Cardiac muscle cell (in vitro differentiated cells and primary cell): ENCODE results near the gene RASA4B. TPM values are rescaled to one million over a fixed set of nuclear protein-coding genes. Genes with fewer than 3 reads are reported as not detected.

Experiments used
- DNase-seq, 2 donors: peaks; one replicate each; pipeline versions ENCODE4 v3.0.0 to v3.0.0-alpha.2; 2010 to 2017; ENCODE audit warnings: low read depth in 1 of 2, low spot score in 1 of 2
- H3K27ac ChIP-seq: fragments of 200-600 bp; sonication (generic); 2 replicates; pipeline ENCODE4 v1.5.1; 2016
- H3K27me3 ChIP-seq: fragments of 200-600 bp; sonication (generic); 2 replicates; pipeline ENCODE4 v1.6.0; 2016; ENCODE audit warnings: control low read depth
- H3K36me3 ChIP-seq: fragments of 200-600 bp; sonication (generic); 2 replicates; pipeline ENCODE4 v1.5.1; 2016; ENCODE audit warnings: control low read depth
- H3K4me1 ChIP-seq: fragments of 200-600 bp; sonication (generic); 2 replicates; pipeline ENCODE4 v1.8.1; 2017; ENCODE audit warnings: low read depth, mild to moderate bottlenecking, mixed run types
- H3K4me3 ChIP-seq: fragments of 200-600 bp; sonication (generic); 2 replicates; pipeline ENCODE4 v1.5.1; 2016; ENCODE audit warnings: mild to moderate bottlenecking
- H3K9me3 ChIP-seq: fragments of 200-600 bp; sonication (generic); 2 replicates; pipeline ENCODE4 v1.5.1; 2017; ENCODE audit warnings: low read depth, mild to moderate bottlenecking, control low read depth
- polyA plus RNA-seq: library from polyadenylated mRNA; unstranded; fragments of >200 nt; fragmentation: Nextera tagmentation; extraction: Ambion mirVana; gene quantifications from 2 replicates; pipeline ENCODE4 v1.2.1, GENCODE V29; 2016
- total RNA-seq: library from RNA; depleted of rRNA; stranded (reverse); fragments of >200 nt; gene quantifications from 2 replicates; pipeline ENCODE4 v1.2.3, GENCODE V29; 2016
- TF ChIP-seq, protein P1 (sequence below): IDR thresholded peaks from 2 replicates; pipeline ENCODE4 v1.5.1; 2012; ENCODE audit warnings: low read depth, mild to moderate bottlenecking, low read length

The RASA4B gene
- total and polyA plus RNA-seq, 2 experiments from 2014 or later: 8.5 to 15.1 TPM

DNA sequence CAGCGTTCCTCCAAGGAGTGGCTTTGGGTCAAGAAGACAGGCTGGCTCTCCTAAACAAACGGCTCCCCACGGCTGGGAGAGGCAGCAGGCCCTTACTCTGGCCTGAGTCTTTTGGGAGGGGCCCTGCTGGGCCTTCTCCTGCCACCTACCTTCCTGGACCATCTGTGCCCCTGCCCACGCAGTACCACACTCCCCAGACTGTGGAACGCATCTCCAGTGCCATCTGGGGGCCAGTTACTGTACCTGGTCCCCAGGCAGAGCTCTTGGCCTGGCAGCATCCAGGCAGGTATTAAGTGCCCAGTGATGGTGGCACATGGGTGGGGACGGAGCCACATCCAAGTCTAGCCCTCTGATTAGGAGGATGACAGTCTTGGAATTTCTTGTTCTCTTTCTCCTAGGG is 67.3 kb downstream of the RASA4B start:
- H3K9me3 ChIP-seq: no peaks in the 10 kb centered on the region
- no peak overlapping the region for H3K4me3 ChIP-seq
- peaks cover 7% of the 10 kb centered on the region for H3K36me3 ChIP-seq
- no peak for DNase-seq
- TF ChIP-seq, protein P1, sequence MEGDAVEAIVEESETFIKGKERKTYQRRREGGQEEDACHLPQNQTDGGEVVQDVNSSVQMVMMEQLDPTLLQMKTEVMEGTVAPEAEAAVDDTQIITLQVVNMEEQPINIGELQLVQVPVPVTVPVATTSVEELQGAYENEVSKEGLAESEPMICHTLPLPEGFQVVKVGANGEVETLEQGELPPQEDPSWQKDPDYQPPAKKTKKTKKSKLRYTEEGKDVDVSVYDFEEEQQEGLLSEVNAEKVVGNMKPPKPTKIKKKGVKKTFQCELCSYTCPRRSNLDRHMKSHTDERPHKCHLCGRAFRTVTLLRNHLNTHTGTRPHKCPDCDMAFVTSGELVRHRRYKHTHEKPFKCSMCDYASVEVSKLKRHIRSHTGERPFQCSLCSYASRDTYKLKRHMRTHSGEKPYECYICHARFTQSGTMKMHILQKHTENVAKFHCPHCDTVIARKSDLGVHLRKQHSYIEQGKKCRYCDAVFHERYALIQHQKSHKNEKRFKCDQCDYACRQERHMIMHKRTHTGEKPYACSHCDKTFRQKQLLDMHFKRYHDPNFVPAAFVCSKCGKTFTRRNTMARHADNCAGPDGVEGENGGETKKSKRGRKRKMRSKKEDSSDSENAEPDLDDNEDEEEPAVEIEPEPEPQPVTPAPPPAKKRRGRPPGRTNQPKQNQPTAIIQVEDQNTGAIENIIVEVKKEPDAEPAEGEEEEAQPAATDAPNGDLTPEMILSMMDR: peak; percentile 2
- no peaks in the 10 kb centered on the region for H3K27me3 ChIP-seq
- H3K27ac ChIP-seq: no peak overlapping the region
- H3K4me1 ChIP-seq: no peaks in the 10 kb centered on the region

DNA sequence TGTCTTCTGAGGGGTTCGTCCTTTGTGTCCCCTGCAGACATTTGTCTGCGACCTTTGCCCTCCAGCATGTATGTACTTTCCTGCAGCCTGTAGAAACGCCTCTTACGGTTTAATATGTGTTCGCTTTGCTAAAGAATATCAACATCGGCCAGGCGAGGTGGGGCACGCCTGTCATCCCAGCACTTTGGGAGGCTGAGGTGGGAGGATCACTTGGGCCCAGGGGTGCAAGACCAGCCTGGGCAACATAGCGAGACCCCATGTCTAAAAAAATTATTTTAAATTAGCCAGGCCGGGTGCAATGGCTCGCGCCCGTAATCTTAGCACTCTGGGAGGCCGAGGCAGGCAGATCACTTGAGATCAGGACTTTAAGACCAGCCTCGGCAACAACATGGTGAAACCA is 68.4 kb downstream of the RASA4B start:
- Histone ChIP-seq H3K4me1 (no peaks in the 10 kb centered on the region), H3K27ac (no peak overlapping the region), H3K27me3 (no peaks in the 10 kb centered on the region), H3K36me3 (peaks cover 7% of the 10 kb centered on the region), H3K4me3 (no peak overlapping the region), H3K9me3 (no peaks in the 10 kb centered on the region)
- TF ChIP-seq, protein P1: no peak
- DNase-seq: no peak

DNA sequence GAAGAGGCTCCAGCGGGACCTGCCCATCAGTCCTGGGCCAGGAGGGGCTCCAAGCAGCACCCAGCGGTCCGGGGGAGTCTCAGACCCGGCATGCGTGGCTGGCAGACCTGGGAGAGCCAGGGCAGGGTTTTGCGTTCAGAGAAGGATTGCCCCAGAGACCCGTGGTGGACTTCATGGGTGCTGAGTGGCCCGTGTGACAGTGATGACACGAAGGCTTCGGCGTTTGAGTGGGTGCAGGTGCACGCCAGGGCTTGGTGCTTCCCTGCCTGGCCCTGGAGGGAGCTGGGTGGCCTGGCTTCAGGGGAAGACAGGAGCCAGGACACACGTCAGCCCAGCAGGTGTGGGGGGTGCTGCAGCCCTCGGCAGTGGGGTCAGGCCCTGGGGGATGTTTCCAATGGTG is 70.3 kb downstream of the RASA4B start:
- Histone ChIP-seq H3K36me3 (peaks cover 7% of the 10 kb centered on the region), H3K4me1 (no peaks in the 10 kb centered on the region), H3K4me3 (no peak overlapping the region), H3K27ac (no peak overlapping the region), H3K9me3 (no peaks in the 10 kb centered on the region), H3K27me3 (no peaks in the 10 kb centered on the region)
- DNase-seq: no peak
- TF ChIP-seq, protein P1: no peak

DNA sequence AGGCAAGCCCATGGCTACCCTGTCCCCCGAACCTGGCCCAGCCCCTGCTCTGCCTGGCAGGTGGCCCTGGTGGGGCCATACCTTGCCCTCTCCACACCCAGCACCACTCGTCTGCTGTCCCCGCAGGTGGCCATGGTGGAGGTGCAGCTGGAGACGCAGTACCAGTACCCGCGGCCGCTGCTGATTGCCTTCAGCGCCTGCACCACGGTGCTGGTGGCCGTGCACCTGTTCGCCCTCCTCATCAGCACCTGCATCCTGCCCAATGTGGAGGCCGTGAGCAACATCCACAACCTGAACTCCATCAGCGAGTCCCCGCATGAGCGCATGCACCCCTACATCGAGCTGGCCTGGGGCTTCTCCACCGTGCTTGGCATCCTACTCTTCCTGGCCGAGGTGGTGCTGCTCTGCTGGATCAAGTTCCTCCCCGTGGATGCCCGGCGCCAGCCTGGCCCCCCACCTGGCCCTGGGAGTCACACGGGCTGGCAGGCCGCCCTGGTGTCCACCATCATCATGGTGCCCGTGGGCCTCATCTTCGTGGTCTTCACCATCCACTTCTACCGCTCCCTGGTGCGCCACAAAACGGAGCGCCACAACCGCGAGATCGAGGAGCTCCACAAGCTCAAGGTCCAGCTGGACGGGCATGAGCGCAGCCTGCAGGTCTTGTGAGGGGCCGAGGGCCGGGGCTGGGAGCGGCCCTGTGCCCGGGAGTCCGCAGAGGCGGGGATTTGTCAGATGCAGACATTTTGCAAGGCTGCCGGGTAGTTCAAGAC is 71.0 kb downstream of the RASA4B start:
- no peak for DNase-seq
- H3K36me3 ChIP-seq: peaks cover 9% of the 10 kb centered on the region
- no peaks in the 10 kb centered on the region for H3K9me3 ChIP-seq
- no peak overlapping the region for H3K27ac ChIP-seq
- no peak overlapping the region for H3K4me3 ChIP-seq
- H3K27me3 ChIP-seq: no peaks in the 10 kb centered on the region
- TF ChIP-seq, protein P1: no peak
- no peaks in the 10 kb centered on the region for H3K4me1 ChIP-seq

DNA sequence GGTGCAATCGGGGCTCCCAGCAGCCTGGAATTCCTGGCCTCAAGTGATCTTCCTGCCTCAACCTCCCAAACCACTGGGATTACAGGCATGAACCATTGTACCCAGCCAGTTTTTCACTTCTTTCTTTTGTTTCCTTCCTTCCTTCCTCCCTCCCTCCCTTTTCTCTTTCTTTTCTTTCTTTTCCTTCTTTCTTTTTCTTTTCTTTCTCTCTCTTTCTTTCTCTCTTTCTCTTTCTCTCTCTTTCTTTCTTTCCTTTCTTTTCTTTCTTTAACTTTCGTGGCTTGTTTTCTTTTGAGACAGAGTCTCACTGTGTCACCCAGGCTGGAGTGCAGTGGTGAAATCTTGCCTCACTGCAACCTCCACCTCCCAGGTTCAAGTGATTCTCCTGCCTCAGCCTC is 71.9 kb downstream of the RASA4B start:
- no peak overlapping the region for H3K4me3 ChIP-seq

More for the DNA sequence above, 71.9 kb downstream of the RASA4B start:
- H3K9me3 ChIP-seq: no peaks in the 10 kb centered on the region
- H3K36me3 ChIP-seq: peaks cover 10% of the 10 kb centered on the region
- no peaks in the 10 kb centered on the region for H3K4me1 ChIP-seq
- no peak overlapping the region for H3K27ac ChIP-seq
- DNase-seq: no peak
- H3K27me3 ChIP-seq: no peaks in the 10 kb centered on the region
- TF ChIP-seq, protein P1: no peak
